SJSA1 (cell line): ENCODE results near the gene PRDM12. TPM values are rescaled to one million over a fixed set of nuclear protein-coding genes. Genes with fewer than 3 reads are reported as not detected.
"Not testable (repeated sequence)": the region's sequence is repeated elsewhere in the genome, so short reads cannot be mapped to it uniquely, and the experiment has no call there.

Source experiments
- DNase-seq, 2 experiments: peaks; one replicate each; pipeline ENCODE4 v3.0.0-alpha.2; 2015 to 2020; ENCODE audit warnings: low spot score in 2 of 2, low read depth in 1 of 2
- H3K27ac ChIP-seq: fragments of 250-450 bp; sonication (Bioruptor Pico); 2 replicates; pipeline ENCODE4 v1.5.1; 2020; ENCODE audit warnings: mild to moderate bottlenecking, moderate library complexity
- H3K27me3 ChIP-seq: fragments of 250-450 bp; sonication (Bioruptor Pico); replicated peaks from 2 replicates; pipeline ENCODE4 v1.5.1; 2020; ENCODE audit warnings: mild to moderate bottlenecking, moderate library complexity
- H3K36me3 ChIP-seq: fragments of 250-450 bp; sonication (Bioruptor Pico); 2 replicates; pipeline ENCODE4 v1.5.1; 2020; ENCODE audit warnings: mild to moderate bottlenecking
- H3K4me1 ChIP-seq: fragments of 250-450 bp; sonication (Bioruptor Pico); replicated peaks from 2 replicates; pipeline ENCODE4 v1.6.1; 2021; ENCODE audit warnings: mild to moderate bottlenecking
- H3K4me3 ChIP-seq: fragments of 250-450 bp; sonication (Bioruptor Pico); 2 replicates; pipeline ENCODE4 v1.5.1; 2020; ENCODE audit warnings: mild to moderate bottlenecking
- H3K9me3 ChIP-seq: fragments of 250-450 bp; sonication (Bioruptor Pico); replicated peaks from 2 replicates; pipeline ENCODE4 v1.5.1; 2020; ENCODE audit warnings: mild to moderate bottlenecking
- total RNA-seq: library from RNA; depleted of rRNA; stranded (reverse); fragments of >200 nt; shearing (Covaris generic); gene quantifications from 2 replicates; pipeline ENCODE4 v1.2.3, GENCODE V29; 2014

Gene PRDM12
- total RNA-seq, 1 experiment from 2014 or later, result not detected

DNA sequence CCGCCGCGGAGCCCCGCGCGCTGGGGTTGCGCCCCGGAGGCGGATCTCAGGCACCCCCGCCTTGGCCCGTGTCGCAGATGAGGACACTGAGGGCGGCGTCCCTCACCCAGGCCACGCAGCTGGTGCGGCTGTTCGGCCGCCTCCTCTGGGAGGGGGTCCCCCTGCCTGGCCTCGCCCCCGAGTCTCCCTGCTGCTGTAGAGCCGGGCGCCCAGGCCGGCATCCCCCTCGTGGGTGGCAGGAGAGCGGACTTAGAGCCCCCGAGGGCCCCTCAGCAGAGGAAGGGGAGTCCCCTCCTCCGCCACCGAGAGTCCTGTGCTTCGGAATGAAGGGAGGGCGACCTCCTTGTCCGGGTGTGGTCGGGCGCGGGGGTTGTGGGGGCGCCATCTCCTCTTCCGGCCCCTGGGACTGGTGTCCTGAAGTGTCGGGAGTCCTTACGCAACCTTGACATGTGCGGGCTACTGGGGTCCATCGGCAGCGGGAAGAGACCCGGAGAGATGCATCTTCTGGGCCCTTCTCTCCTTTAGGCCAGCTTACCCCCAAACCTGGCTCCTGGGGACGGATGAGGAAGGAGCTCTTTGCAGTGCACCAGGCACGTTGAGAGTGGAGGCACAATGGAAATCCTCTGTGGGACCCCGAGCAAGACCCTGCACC, 17.5 kb downstream of the PRDM12 start:
- H3K4me3 ChIP-seq, result peak overlapping the region; percentile 44
- DNase-seq, result peak in 1 of 2 experiments; percentile 31
- H3K27me3 ChIP-seq, result peaks cover 6% of the 10 kb centered on the region; the same call in 1 of the 2 replicates
- no peaks in the 10 kb centered on the region for H3K9me3 ChIP-seq
- no peaks in the 10 kb centered on the region for H3K36me3 ChIP-seq
- no peak overlapping the region for H3K27ac ChIP-seq
- peaks cover 17% of the 10 kb centered on the region for H3K4me1 ChIP-seq

DNA sequence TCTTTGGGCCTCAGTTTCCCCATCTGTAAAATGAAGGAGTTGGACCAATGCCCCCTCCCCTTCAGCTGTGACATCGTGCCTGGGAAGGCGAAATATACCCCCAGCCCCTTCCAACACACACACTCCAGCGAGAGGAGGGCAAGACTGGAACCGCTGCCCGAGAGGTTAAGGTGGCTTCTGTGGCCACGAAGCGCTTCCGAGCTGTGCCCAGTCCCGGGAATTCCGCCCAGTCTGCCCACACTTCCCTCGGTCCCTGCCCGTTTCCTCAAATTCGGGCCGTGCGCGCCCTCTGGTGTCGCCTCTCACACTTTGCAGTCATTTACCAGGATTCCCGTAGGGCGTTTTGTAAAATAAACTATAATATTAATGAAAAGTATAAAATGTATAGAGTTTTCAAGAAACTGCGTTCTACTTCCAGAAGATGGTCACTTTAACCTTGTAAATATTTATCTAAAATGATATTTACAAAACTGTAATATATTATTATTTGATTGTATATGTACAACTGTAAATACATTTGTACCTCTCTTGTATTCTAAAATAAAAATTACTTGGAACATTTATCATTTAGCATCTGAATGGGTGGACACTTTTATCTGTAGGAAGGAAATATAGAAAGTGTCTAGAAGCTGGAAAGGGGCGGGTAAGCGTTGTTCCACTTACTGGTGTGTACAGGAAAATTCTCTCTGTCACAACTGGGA, 18.2 kb downstream of the PRDM12 start:
- DNase-seq, result peak; percentile 35 to 80
- Histone ChIP-seq H3K4me3 (no peak overlapping the region), H3K36me3 (no peaks in the 10 kb centered on the region), H3K27ac (no peak overlapping the region), H3K9me3 (no peaks in the 10 kb centered on the region), H3K27me3 (peaks cover 6% of the 10 kb centered on the region; the same call in 1 of the 2 replicates), H3K4me1 (peaks cover 17% of the 10 kb centered on the region)

DNA sequence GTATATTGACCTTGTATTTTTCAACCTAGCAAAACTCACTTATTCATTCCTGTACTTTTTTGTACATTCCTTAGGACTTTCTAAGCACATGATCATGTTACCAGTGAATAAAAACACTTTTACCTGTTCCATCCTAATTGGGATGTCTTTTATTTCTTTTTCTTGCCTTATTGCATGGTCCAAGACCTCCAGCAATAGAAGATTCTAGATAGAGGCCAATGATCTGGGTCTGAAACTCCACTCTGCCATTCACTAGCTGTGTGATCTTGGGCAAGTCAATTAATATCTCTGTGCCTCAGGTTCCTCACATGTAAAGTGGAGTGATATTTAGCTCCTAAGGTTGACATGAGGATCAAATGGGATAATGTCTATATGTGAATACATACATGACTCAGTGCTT, 20.7 kb downstream of the PRDM12 start:
- DNase-seq, result no peak
- peaks cover 6% of the 10 kb centered on the region; the same call in 1 of the 2 replicates for H3K27me3 ChIP-seq
- no peaks in the 10 kb centered on the region for H3K36me3 ChIP-seq
- H3K9me3 ChIP-seq, result no peaks in the 10 kb centered on the region
- peaks cover 22% of the 10 kb centered on the region for H3K4me1 ChIP-seq
- H3K27ac ChIP-seq, result no peak overlapping the region
- H3K4me3 ChIP-seq, result no peak overlapping the region

DNA sequence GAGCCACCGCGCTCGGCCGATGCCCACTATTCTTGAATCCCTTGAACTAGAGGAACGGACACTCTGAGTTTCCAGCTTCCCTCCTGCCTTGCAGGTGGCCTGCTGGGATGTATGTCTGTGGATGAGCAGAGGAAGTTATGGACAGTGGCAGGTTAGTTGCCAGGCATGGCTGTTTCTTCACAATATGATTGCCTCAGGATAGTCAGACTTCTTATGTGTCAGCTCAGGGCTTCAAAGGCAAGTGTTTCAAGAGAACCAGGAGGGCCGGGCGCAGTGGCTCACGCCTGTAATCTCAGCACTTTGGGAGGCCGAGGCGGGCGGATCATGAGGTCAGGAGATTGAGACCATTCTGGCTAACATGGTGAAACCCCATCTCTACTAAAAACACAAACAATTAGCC, 21.6 kb downstream of the PRDM12 start:
- not testable (repeated sequence) for DNase-seq, H3K9me3 ChIP-seq, H3K4me3 ChIP-seq, H3K27ac ChIP-seq, H3K36me3 ChIP-seq, H3K27me3 ChIP-seq
- H3K4me1 ChIP-seq, result peaks cover 21% of the 10 kb centered on the region

DNA sequence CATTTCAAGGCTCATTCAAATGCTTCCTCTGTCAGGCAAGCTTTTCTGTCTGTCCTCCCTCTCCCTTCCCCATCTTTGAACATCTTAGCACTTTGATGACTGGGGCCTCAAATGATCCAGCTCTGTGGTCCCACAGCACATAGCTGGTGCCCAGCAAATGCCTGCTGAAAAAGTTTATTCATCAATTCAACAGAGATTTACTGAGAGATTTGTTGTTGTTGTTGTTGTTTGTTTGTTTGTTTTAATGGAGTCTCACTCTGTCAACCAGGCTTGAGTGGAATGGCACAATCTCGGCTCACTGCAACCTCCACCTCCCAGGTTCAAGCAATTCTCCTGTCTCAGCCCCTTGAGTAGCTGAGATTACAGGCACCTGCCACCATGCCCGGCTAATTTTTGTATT, 23.2 kb downstream of the PRDM12 start:
- Histone ChIP-seq H3K36me3 (no peaks in the 10 kb centered on the region), H3K4me3 (no peak overlapping the region), H3K9me3 (no peaks in the 10 kb centered on the region), H3K4me1 (peaks cover 8% of the 10 kb centered on the region; the same call in 1 of the 2 replicates), H3K27ac (no peak overlapping the region), H3K27me3 (no peaks in the 10 kb centered on the region)
- DNase-seq, result no peak

GRCh38 chr9:130688072-130688471, 23.7 kb downstream of the PRDM12 start:
- DNase-seq, result no peak
- no peaks in the 10 kb centered on the region for H3K36me3 ChIP-seq
- no peaks in the 10 kb centered on the region for H3K27me3 ChIP-seq
- no peaks in the 10 kb centered on the region for H3K9me3 ChIP-seq
- peaks cover 10% of the 10 kb centered on the region for H3K4me1 ChIP-seq
- no peak overlapping the region for H3K27ac ChIP-seq
- H3K4me3 ChIP-seq, result no peak overlapping the region

DNA sequence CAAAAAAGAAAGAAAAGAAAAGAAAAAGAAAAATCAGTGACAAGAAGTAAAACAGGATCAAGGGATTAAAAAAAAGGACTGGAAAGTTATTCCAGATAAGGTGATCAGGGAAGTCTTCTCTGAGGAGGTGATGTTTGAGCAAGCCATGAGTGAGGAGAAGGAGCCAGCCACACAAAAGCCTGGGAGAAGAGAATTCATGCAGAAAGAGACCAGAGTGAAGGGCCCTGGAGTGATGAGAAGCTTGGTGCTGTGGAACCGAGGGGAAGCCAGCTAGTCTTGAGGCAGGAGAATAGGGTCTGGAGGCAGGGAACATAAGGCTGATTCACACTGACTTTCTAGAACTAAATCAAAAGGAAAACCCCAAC, 25.2 kb downstream of the PRDM12 start:
- Histone ChIP-seq H3K36me3 (no peaks in the 10 kb centered on the region), H3K4me3 (peak overlapping the region; percentile 36), H3K4me1 (peaks cover 14% of the 10 kb centered on the region), H3K27me3 (no peaks in the 10 kb centered on the region), H3K27ac (no peak overlapping the region; the same call in 1 of the 2 replicates), H3K9me3 (no peaks in the 10 kb centered on the region)
- DNase-seq, result no peak

DNA sequence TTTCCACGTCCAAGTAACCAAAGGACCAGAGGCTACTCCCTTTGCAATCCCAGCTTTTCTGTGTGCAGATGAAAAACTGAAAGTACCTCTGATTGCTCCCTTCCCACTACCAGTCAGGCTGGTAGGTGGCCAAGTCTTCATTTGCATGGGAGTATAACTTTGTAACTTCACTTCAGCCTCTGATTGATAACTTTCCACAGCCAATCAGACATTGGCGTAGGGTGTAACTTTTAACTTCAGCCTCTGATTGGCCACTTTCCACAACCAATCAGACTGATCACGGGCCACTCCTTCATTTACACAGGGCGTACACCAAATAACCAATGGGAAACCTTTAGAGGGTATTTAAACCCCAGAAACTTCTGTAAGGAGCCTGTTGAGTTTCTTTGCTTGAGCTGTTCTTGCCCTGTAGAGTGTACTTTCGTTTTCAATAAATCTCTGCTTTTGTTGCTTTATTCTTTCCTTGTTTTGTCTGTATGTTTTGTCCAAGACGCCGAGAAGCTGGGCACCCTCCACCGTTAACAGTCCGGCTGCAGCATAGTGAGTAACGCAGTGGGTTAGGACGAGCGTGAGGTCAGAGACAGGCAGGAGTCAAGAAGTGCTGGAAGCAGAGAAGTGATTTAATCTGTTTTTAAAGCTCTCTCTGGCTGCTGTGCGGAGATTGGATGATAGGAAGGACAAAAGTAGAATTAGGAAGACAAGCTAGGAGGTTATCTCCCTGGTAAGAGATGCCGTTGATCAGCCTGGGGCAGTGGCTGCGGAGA, 25.7 kb downstream of the PRDM12 start:
- peaks cover 3% of the 10 kb centered on the region; the same call in 1 of the 2 replicates for H3K36me3 ChIP-seq
- H3K9me3 ChIP-seq, result no peaks in the 10 kb centered on the region
- DNase-seq, result peak; percentile 78 to 85
- H3K4me1 ChIP-seq, result peaks cover 18% of the 10 kb centered on the region
- no peak overlapping the region; the same call in 1 of the 2 replicates for H3K27ac ChIP-seq
- peak overlapping the region; percentile 36 for H3K4me3 ChIP-seq
- H3K27me3 ChIP-seq, result no peaks in the 10 kb centered on the region

DNA sequence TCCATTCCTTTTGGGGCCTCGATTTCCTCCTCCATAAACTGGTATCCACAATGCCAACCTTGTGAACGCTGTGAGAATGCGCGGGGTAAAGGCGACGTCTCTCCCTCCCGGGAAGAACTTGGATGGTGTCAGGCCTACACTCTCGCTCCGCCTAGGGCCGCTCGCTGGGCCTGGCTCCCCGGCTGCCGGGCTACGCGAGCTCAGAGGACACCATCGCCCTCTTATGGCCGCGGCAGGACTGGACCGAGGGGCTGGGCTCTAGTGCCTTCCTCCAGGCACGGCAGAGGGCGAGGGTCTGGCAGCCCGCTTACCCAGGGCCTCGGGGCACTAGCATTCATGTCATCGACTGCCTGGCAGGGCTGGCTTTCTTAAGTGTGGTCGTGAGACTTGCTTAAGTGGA, 27.9 kb downstream of the PRDM12 start:
- Histone ChIP-seq H3K36me3 (peaks cover 22% of the 10 kb centered on the region), H3K9me3 (no peaks in the 10 kb centered on the region), H3K27me3 (no peaks in the 10 kb centered on the region), H3K27ac (no peak overlapping the region), H3K4me3 (no peak overlapping the region), H3K4me1 (peaks cover 23% of the 10 kb centered on the region)
- DNase-seq, result no peak

GRCh38 chr9:130693101-130693425, 28.7 kb downstream of the PRDM12 start:
- Histone ChIP-seq H3K36me3 (peaks cover 29% of the 10 kb centered on the region), H3K4me1 (peaks cover 30% of the 10 kb centered on the region), H3K27me3 (no peaks in the 10 kb centered on the region), H3K27ac (no peak overlapping the region), H3K4me3 (peak overlapping the region; percentile 54), H3K9me3 (no peaks in the 10 kb centered on the region)
- no peak for DNase-seq

DNA sequence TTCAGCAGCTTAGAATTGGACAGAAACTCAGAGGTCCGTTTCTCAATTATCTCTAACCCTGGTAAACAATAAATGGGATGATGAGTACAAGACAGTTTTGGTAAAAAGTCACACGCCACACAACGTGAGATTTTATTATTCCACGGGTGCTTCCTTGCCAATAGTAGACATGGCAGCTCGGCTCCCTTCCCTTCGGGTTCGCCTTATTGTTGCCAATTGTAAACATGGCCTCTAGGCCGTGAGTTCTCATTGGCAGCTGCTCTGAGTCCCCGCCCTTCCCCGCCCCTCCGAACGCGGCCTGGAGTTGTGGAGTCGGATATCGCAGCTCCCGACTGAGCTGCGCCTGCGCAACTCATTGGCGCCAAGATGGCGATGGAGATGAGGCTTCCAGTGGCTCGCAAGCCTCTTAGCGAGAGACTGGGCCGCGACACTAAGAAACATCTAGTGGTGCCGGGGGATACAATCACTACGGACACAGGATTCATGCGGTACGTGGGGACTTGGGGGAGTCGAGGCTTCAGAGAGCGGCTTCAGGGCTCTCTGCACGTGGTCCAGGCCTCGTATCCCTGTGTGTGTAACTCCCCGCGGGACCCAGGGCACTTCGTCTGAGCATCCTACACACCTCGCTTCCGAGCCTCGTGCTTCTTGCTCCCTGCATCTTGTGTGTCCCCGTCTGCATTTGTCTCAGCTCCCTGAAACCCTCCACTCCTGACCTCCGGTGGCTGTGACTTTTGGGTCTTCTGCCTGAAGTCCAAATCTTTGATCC, 29.2 kb downstream of the PRDM12 start, which contains the start of gene EXOSC2:
Gene EXOSC2, plus strand, starts transcription at position 355 of the 766 bp plus-strand sequence. Its CDS starts 12 bp downstream, at position 367.
- Histone ChIP-seq H3K4me3 (peak within 1 kb of the TSS; percentile 54), H3K36me3 (peaks cover 33% of the 10 kb centered on the region), H3K9me3 (no peaks in the 10 kb centered on the region), H3K4me1 (peaks cover 36% of the 10 kb centered on the region), H3K27me3 (no peaks in the 10 kb centered on the region), H3K27ac (peak within 1 kb of the TSS; percentile 40)
- peak; percentile 90 to 98 for DNase-seq

- peaks cover 39% of the 10 kb centered on the region for H3K36me3 ChIP-seq
- no peaks in the 10 kb centered on the region for H3K9me3 ChIP-seq
- H3K4me1 ChIP-seq, result peaks cover 42% of the 10 kb centered on the region
- peak overlapping the region; percentile 54 for H3K4me3 ChIP-seq
- DNase-seq, result no peak
- H3K27me3 ChIP-seq, result no peaks in the 10 kb centered on the region
- H3K27ac ChIP-seq, result peak overlapping the region; percentile 40
These were observed 29.8 kb downstream of the PRDM12 start for GRCh38 chr9:130694205-130694604.

DNA sequence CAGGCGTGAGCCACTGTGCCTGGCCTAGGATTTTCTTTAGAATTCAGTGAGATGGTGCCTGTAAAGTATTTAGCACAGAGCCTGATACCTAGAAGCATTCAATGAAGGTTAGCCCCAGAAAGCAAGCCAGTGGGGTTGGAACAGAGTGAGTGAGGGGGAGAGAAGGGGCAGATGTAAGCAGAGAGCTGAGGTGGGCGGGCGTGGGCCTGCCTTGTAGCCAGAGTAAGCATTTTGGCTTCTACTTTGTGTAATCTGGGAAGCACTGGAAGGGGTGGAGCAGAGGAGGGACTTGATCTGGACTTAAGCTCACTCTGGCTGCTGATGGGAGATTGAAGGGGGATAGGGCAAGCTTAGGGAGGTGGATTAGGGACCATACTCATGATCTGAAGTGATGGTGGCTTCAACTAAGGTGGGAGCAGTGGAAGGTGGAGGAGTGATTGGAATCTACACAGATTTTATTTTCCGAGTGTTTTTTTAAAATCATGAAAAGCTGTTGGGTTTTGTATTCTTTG, 31.8 kb downstream of the PRDM12 start:
- H3K36me3 ChIP-seq, result peaks cover 56% of the 10 kb centered on the region
- DNase-seq, result no peak

More for the DNA sequence above, 31.8 kb downstream of the PRDM12 start:
- no peak overlapping the region for H3K27ac ChIP-seq
- peaks cover 39% of the 10 kb centered on the region for H3K4me1 ChIP-seq
- H3K9me3 ChIP-seq, result no peaks in the 10 kb centered on the region
- no peak overlapping the region for H3K4me3 ChIP-seq
- no peaks in the 10 kb centered on the region for H3K27me3 ChIP-seq
